Fibroblast of lung (primary cell): ENCODE measurements around the gene KCNQ4.

ENCODE experiments used
- EZH2 ChIP-seq: IDR thresholded peaks from 2 replicates; pipeline ENCODE4 v1.5.1; 2012; ENCODE audit warnings: low read length, control low read depth, mild to moderate bottlenecking; ENCODE audit errors: missing control alignments
- TF ChIP-seq, protein P1 (sequence below), 2 donors: IDR thresholded peaks in 1 of 2; conservative IDR thresholded peaks in 1 of 2; 1 replicate in 1 of 2; 2 replicates in 1 of 2; pipeline ENCODE4 v1.5.1; 2011 to 2012; ENCODE audit warnings: low read length in 2 of 2, control low read depth in 1 of 2, inconsistent platforms in 1 of 2, low read depth in 1 of 2, mild to moderate bottlenecking in 1 of 2

DNA sequence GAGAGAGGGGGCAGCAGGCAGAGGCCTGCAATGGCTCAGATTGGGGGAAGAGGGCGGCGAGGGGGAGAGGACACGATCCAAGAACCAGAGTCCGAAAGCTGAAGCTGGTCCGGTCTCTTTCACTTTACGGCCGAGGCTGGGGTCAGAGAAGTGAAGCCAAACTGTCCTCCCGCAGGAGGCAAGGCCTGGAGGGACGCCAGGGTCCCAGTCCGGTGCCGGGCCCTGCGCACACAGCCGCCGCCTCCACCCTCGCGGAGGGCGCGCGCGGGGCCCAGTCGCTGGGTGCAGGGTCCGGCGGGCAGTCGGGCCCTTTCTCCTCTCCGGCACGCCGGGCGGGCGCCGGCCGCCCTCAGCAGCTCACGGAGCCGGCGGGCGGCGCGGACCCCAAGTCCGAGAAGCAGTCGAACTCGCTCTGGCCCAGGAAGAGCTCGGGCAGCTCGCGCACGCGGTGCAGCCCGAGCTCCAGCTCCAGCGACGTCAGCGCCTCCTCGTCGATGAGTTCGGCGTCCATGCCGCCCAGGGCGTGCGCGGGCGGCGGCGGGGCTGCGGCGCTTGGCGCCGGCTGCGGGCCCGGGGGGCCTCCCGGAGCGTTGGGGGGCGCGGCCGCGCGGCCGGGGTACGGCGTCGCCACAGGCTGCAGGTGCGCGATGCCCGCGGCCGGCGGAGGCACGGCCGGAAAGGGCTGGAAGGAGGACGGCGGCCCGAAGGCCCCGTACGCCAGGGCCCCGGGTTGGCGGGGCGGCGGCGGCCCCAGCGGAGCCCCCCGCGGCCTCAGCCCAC is 77.8 kb downstream of the KCNQ4 start:
- TF ChIP-seq, protein P1, sequence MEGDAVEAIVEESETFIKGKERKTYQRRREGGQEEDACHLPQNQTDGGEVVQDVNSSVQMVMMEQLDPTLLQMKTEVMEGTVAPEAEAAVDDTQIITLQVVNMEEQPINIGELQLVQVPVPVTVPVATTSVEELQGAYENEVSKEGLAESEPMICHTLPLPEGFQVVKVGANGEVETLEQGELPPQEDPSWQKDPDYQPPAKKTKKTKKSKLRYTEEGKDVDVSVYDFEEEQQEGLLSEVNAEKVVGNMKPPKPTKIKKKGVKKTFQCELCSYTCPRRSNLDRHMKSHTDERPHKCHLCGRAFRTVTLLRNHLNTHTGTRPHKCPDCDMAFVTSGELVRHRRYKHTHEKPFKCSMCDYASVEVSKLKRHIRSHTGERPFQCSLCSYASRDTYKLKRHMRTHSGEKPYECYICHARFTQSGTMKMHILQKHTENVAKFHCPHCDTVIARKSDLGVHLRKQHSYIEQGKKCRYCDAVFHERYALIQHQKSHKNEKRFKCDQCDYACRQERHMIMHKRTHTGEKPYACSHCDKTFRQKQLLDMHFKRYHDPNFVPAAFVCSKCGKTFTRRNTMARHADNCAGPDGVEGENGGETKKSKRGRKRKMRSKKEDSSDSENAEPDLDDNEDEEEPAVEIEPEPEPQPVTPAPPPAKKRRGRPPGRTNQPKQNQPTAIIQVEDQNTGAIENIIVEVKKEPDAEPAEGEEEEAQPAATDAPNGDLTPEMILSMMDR (conservative IDR thresholded peaks at IDR 0.05 in 1 of 2, IDR thresholded peaks at IDR 0.05 in 1 of 2; ENCODE audit: low read depth in 1 of 2, low read length in 2 of 2), result no peak
- TF ChIP-seq EZH2, result no peak
